GM04504 (cell line): Measurements from ENCODE around the gene ROBO2.
A peak's percentile ranks its signal among the peaks of the same experiment; 100 is the strongest.

Source experiments
- DNase-seq: peaks from one replicate; pipeline ENCODE4 v3.0.0-alpha.2; 2012; ENCODE audit warnings: low read depth

Gene ROBO2

DNA sequence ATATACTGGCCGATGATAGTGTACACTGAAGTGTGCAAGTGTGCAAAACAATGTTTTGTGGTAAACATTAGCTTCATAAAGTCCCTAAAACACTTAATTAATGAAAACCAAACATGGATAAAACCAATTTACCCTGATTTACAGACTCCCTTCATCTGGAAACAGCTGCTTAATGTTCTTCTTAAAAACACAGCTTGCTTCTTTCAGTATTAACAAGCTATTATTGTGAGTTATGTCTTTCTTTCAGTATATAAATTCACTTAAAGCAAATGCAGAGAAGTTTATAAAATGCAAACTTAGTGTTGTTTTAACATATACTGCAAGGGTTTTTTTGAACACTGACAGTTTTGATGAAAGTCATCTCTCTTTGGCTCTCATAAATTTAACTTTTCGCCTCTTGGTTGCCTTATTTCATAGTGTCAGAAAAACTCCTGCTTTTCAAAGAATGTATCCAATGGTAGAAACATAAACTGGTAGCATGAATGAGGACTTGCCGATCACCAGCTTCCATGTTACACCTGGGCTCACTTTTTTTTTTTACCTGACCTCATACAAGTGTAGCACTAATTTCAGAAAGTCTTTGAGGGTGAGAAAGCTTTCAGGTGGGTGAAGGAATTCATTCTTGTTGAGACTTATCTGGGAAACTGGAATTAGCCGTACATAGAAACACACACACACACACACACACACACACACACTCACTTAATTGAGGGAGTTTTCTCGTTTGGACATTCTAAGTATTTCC is 532.2 kb downstream of the ROBO2 start:
- DNase-seq: no peak

DNA sequence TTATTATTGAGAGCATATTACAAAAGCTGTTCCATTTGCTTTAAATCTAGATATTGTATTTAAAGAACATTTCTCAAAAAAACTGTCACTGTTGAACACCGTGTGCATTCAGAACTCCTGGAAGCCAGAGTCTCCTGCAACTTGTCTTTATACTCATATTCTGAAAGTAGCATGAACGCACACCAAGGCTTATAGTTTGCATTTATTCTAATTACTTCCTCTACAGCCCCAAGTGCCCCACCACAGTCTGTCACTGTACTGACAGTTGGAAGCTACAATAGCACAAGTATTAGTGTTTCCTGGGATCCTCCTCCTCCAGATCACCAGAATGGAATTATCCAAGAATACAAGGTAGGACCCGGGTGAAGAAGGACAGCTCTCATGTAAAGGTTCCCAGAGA is 537.4 kb downstream of the ROBO2 start:
- no peak for DNase-seq

DNA sequence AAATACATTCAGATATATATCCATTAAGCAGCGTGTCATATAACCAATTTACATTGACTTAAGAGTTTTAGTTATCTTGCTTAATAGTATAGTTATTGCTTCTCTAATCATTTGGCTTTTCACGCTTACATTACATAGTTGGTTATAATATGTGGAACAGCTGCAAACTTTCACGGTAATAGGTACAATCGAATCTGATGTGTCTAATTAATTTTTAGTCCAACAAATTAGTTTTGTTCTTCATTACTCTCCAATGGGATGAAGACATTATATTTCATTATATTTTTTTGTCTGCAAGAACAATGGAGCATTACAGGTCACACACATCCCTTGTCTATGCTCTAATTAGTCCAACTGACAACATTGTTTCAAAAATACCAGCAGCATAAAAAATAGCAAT is 546.3 kb downstream of the ROBO2 start:
- no peak for DNase-seq

DNA sequence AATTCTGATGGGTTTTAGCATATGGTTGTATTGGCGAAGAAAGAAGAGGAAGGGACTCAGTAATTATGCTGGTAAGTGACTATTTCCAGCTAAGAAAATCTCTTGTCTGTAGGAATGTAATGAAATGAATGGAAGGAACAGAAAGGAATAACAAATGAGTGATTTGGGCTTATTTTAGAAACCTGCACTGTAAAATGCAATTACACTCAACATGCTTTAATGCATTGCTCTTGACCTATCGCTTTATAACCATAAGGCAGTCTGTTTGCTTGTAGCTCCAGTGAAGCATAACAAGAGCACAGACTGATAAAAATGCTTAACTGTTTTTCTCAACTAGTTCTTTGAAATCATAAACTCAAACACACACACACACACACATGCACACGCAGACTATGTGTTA is 549.0 kb downstream of the ROBO2 start:
- DNase-seq: no peak

DNA sequence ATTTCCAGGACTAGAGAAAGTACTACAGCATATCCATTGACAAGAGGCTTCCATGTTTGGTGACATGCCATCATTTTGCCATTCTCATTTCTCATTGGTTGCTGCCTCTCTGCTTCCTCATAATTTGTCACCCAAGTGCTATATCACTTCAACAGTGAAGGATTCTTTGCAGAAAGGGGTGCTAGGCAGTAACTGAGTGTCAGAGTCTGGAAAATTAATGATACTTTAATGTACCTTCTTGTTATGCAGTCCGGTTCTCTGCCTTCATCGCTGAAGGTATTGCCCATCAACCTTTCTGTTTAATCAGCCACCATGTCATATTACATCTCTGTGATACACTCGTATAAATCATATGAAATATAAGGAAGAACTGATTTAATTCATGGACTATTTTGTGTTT is 550.3 kb downstream of the ROBO2 start:
- no peak for DNase-seq

DNA sequence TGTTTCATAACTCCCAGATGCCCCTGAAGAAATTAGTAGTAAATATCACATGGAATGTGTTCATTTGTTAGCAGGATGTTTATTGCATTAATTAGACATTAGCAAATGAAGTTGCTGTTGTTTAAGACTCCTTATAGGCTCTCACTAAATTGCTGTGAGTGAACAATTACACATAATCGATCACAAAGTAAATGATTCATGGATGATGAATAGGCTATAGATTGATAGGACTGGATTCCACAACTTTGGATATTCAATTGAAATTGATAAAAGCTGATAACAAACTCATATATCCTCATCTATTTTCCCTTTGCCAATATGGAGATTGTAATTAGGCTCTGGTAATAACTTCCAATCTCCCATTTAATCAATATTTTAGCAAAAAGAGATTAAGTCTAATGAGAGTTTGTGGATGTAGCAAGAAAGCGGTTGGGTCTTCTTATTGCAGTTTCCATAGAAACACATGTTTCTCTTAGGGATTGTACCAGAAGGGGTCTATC is 555.5 kb downstream of the ROBO2 start:
- DNase-seq: no peak

DNA sequence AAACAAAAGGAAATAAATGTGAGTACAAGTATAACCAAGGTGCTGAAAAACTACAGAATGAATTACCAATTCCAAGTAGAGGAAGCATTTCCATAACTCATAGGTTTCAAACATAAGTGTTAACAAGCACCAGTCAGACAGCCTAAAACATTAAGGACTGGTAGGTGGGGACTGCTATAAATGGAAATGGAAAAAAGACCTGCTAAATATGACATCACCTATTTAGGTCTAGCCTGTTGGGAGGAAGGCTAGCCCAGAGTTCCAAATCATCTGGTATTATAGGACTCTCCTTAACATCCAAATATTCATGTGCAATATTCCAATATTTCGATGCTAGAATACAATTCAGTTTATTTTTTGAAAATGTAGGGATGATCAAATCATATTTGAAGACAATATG is 560.0 kb downstream of the ROBO2 start:
- DNase-seq: no peak

DNA sequence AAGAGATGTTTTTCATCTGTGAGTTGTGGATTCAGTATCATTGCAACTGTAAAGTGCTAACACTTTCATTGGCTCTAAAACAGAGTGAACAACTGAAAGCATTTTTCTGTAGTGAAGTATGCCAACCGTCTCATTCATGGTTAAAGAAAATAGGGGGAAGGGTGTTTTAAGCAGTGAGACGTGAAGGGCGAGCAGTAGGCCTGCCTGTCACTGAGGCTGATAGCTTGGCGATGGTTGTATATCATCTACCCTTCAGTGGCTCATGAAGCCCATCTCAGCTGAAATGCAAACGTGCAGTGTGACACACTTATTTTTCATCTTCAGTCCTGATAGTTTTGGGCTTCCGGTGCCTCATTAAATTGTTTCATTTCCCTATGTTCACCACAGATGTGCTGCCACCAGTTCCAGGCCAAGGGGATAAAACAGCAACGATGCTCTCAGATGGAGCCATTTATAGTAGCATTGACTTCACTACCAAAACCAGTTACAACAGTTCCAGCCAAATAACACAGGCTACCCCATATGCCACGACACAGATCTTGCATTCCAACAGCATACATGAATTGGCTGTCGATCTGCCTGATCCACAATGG is 562.0 kb downstream of the ROBO2 start:
- DNase-seq: no peak

DNA sequence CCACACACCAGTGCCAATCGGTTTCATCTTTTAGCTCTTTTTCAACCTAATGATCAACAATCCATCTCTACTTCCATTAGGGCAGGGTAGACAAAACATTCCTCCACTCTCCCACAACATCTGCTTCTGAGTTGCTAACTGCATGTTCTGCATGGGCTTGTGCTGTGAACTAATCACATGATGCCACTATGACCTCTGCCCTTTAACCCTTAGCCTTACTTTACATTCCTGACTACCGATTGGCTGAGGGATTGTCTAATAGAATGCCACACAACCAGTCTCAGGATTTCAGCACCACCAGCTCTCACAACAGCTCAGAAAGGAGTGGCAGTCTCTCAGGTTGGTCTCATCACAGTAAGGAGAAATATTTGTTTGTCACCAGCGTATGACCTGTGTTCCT is 562.8 kb downstream of the ROBO2 start:
- no peak for DNase-seq

DNA sequence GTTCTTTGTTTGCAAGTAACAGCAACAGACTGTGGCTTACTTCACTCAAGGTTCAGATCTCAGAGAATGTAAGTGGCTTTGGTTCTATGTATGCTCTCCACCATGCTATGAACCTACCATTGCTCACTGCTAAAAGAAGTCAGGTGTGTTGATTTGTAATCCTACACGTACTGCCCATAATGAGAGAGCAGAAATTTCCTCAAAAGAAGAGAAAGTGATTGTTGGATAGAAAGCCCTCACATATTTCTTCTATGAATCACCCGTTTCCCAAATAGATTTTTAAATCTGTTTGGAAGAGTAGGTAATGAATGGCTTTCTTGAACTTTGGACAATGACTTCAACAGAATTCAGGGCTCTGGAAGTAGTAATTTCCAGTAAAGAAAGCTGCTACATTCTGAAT is 565.4 kb downstream of the ROBO2 start:
- no peak for DNase-seq

DNA sequence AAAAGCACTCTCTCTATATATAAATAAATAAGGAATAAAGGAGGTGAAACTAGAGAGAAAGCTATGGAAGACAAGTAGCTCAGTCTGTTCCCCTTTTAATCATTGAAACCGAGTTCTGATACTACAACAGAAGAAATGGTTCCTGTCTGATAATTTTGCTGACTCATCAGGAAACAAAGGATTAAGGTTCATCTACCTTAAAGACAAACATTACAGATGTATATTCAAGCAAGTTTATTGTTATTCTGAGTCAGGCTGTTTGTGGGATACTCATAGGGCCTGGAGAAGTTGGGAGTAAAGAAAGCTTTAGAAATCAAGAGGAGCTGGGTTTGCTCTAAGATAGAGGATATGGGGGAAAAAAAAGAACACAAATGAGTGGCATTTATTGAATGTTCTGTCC is 566.0 kb downstream of the ROBO2 start:
- no peak for DNase-seq

DNA sequence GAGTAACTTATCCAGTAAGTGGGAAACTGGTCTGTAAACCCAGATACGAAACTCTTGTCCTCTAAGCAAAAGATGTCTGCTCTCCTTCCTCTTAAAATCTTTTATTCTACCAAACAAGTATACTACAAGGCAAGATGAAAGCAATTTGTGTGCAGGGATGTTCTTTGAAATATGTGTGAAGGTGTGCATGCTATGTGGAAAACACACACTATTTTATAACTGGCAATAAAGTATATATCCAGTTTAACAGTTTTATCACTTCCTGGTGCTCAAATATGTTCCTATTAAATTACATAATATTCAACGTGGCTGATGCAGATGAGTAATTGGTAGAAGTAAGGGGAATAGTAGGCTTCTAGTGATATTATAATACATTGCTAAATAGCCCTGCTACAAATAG is 566.5 kb downstream of the ROBO2 start:
- no peak for DNase-seq

DNA sequence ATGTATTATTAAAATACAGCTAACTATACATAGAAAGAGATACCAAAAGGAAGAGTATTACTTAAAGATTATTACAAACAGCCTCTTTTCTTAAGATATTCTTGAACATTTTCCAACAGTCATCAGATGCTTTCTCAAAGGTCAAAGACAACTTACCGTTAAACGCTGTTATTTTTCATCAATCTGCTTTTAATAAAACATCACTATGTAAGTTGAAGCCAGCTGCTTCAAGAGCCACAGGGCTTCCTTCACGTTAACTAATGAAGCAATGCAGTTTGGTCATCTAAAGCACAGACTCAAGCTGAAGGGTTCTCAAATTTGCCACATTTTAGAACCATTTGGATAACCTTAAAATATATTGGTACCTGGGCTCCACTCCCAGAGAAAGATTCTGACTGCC is 578.8 kb downstream of the ROBO2 start:
- no peak for DNase-seq

DNA sequence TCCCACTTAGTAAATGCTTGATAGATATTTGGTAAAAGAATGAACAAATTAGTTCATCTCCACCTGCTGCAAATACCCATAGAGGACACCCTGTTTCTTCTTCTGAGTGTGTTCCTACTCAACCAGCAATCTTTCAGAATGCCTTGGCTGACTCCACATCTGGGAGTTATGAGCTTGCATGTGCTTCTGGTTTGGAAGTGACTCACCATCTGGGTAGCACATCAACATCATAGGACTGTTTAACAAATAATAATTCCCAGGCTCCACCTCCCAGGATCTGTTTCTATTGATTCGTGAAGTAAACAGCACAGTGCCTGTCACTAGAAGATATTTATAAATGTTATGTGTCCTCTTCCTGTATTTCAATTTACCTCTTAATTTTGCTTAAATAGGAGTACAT is 580.1 kb downstream of the ROBO2 start:
- DNase-seq: peak; percentile 41

DNA sequence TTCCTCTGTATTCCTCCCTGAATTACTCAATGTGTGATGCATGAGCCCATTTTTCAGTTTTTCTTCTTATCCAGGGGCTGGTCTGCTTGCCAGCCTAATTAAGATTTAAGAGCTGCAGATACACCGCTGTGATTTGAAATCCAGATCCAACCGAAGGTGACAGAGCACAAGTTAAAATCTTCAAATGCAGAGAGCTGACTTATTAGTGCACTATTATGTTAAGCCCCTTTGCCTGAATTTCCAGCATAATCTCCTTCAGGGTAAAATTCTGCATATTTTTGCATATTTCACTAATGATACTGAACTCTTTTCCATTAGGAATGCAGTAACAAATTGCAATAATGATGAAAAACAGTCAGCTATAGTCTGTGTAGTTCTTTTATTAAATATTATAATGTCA is 583.6 kb downstream of the ROBO2 start:
- DNase-seq: no peak

DNA sequence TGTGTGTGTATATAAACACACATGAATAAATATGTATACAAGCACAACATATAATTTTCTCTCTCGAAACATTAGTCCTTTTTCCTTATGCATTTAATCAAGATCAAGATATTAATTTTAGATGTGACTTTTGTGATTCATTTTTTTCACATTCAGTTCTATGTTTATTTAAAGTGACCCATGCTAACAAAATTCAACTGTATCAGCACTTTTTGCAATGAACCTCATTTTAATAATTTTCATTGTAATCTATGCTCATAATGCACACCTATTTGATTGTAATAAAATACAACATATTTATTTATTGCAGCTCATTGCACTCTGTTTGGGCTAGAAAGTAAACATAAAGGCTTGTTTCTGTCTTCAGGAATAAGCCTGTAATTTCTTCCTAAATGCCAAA is 586.3 kb downstream of the ROBO2 start:
- no peak for DNase-seq

DNA sequence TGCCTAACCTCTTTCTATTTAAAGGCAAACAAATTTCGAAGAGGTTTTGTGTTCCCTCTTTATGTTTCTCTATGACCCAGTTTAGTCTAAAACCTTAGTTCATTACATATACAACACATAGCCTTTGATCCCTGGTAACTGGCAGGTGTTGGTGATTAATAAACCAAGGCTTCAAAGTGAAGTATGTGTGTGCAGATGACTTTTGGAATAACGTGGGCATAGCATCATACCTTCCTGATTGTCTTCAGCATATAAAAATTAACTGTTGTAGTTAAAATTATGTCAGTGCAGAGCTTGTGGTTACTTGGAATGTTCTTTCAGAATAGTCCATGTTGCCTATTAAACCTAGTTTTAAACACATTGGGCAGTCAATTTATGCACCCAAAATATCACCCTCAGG is 608.3 kb downstream of the ROBO2 start:
- no peak for DNase-seq

DNA sequence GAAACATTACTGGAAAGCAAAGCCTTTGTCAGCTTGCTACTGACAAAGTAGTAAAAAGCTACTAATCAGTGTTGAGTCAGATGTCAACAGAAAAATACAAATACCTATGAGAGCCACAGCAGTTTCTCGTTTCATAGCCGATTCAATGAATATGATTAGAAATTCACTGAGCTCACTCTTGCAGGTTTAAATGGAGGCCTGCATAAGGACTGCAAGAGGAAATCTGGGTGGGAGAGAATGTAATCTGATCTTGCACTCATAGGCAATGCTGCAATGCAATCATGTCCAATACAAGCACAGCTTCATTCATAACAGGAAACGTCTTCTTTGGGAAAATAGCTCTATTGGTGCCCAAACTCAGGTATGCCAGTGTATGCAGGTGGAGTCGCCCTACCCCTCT is 608.8 kb downstream of the ROBO2 start:
- no peak for DNase-seq

DNA sequence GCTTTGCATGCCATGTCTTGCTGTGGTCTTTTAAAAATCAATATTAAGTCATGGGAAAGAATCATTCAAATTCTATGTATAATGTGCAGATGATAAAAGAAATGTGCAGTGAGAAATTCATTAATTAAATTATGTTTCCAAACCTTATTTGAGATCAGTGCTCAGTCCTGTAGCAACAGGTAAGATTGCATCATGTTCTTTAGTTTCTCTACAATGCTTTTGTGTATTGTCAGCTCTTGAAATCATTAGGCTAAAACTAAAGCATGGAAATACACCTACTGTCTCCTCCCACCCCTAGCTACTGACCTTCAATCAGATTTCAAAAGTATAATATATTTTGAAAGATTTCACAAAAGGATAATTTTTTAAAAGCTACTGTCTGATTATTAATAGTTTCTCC is 612.7 kb downstream of the ROBO2 start:
- no peak for DNase-seq

DNA sequence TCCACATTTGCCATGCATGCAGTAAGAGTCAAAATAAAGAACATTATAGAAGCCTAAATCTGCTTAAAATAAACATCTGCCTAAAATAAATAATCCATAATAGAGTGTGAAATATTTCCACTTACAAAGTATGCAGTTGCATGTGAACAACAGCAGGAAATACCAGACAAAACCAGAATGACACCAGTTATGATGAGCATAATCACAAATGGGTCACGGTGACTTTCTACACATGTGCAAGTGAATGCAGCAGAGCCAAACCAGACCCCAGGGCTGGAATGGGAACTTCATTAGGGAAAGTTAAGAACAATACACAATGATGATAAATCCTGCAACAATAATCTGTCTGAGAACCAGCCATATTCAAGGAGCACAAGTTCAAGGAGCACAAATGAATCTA is 615.5 kb downstream of the ROBO2 start:
- no peak for DNase-seq

DNA sequence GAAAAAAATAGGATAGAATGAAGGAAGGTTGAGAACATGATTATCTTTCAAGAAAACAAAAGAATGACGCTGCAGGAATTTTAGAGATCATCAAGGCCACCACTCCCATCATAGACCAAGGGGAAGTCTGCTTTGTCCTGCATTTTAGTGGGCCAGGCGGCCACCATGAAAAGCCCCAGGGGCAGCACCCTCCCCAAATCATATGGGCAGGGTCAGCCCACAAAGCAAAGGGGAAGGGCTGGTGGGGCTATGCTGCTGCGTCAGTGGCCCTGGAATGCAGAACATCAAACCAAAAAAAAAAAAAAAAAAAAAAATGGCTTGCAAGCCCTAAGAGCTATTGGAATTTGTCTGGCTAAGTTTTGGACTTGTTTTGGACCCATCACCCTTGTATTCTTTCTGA is 620.8 kb downstream of the ROBO2 start:
- no peak for DNase-seq

DNA sequence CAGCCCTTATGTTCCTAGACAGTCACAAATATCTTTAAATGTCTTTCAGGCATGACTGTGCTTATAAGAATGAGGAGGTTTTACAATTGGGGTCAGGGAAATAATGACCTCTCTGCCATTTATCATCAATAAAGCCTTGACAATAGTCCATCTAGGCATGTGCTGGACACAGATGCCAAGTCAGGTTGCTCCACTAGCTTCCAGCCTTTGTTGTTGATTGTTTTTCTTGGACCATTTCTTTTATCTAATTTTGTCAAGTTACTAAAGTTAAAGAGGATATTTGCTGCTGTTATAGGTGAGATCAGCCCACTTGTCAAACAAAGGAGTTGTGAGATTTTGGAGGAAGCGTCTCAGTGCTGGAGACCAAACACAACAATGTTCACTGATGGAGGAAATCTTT is 628.0 kb downstream of the ROBO2 start:
- DNase-seq: no peak

DNA sequence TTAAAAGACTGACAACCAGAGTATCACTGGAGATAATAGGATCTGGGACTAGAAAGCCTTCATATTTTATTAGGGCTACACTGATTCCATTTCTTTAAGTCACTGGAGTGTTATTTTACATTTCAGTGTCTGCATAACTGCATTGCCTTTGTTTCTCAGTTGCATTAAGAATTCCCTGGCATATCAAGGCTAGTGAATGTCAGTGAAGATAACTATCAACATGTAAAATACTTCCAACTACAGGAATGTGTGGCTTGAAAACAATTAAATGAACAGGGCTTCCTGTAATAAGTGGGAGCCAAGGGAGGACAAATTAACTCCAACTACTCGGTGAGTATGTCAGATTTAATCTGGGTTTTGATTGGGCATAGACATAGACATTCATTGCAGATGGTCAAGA is 628.5 kb downstream of the ROBO2 start:
- no peak for DNase-seq

DNA sequence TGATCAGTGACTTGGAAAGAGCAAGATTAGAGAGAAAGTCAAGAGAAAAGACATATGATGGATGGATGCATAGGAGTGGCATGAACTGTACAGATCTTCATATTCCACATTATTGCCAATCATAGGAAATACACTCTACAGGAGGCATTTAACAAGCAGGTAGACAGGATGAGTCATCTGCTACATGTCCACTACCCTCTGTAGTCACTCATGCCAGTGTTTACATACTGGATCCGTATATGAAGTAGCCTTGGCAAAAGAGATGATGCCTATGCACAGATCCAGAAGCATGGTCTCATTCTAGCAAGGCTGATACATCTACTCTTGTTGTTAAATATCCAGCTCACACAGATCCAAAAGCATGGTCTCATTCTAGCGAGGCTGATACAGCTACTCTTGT is 632.1 kb downstream of the ROBO2 start:
- DNase-seq: no peak
